NCI-H146 (cell line): ENCODE measurements around the gene WSCD2.
A peak's percentile ranks its signal among the peaks of the same experiment; 100 is the strongest.

ENCODE experiments used
- DNase-seq: peaks from one replicate; lab custom pipeline; 2025; lab: John Stamatoyannopoulos, UW

WSCD2 gene

GRCh38 chr12:108129017-108129812 lies at the start of gene WSCD2:
WSCD2 (plus strand) TSS chr12:108129288; CDS start chr12:108195833, 66,545 bp downstream.
- DNase-seq: peak; percentile 36

DNA sequence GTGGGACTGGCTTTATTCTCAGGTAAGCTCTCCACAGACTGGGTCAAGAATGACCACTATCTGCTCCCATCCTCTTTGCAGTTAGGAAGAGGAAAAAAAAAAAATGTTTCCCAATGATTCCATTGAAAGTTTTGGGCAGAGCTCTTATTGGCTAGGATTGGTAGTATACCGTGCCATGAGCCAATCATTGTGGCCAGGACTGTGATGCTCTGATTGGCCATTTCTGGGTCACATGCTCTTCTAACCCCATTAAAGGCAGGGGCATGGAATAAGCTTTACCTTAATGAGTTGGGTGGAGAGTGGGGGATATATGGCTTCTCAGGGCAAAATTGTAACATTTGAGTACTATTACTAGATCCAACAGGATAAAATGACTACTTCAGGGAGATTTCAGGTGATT lies 49.4 kb upstream of the WSCD2 start:
- DNase-seq: no peak

DNA sequence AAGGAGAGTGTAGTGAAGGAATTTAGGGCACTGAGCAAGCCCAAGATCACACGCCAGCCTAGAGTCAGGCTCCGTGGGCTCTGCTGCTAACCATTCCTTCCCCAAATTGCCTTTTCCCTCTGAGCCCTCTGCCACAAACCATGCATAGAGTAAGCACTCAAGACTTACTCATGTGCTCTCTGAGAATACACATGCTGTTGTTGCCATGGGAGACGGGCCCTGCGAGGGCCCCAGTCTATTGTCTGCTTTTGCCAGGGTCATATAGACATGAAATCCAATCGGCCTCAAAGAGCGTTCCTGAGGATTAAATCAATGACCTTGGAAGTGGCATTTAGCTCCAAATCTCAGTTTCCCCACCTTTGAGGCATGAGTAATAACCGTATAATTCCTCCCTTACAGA lies 48.7 kb upstream of the WSCD2 start:
- DNase-seq: no peak

DNA sequence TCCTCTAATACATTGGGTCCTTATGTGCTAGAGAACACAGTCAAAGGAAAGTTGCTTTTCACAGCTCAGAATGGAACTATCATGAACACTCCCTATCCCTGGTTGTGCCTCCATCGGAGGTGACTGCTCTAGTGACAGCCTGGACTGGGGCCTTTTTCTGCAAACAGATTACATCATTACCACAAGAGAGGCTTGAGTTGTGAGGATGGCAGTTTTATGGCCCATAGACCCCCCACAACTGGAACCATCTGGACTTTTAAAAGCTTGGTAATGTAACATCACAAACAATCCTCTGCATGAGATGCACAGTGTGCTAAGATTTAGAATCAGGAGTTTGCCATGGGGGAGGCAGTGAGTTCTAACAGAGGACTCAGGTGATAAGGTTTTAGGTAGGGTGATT lies 46.6 kb upstream of the WSCD2 start:
- no peak for DNase-seq

DNA sequence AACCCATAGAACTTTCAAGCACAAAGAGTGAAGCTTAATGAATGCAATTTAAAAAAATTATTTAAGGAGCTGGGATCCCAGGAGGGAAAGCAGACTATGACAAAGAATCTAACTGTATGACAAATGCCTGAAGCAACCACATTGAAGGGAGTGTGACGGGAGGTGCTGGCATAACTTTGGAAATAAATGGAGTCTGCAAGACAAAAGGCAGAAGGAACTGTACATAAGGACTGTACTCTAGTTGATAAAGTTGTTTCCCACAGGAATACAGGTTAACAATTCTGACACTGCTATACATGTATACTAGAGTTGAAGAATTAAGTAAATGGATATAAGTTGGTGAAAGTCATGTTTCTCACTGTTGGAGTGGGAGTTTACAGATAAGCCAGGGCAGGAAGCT lies 41.2 kb upstream of the WSCD2 start:
- no peak for DNase-seq

DNA sequence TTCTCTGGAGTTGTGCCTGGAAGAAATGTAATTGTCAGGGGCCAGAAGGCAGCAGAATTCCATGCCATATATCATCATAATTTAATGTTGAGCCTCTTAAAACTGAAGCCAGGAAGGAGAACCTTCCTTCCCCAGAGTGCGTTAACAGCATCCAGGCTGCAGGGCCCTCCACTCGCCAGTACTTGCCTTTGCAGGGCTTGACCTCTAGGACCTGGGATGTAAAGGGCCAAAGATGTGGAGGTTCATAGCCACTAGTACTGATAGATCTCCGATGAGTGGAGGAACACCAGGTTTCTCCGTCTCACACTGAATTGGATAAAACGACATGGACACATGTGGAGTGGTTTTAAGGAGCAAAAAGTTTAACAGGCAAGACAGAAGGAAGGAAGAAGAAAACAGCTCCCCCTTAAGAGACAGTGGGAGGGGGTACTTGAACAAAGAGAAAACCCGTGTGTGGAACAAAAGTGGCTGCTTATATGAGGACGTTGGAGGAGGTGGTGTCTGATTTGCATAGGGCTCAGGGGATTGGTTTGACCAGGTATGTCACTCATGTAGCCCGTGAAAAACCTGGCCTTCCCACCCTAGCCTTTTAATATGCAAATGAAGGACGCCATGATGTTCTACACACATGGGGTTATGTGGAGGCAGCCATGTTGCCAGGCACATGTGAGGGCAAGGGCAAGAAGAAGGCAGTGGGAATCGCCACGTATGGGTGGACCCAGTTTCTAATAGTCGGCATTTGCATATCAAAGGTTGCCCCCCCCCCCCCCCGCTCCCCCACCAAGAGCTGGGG lies 38.8 kb upstream of the WSCD2 start:
- no peak for DNase-seq

DNA sequence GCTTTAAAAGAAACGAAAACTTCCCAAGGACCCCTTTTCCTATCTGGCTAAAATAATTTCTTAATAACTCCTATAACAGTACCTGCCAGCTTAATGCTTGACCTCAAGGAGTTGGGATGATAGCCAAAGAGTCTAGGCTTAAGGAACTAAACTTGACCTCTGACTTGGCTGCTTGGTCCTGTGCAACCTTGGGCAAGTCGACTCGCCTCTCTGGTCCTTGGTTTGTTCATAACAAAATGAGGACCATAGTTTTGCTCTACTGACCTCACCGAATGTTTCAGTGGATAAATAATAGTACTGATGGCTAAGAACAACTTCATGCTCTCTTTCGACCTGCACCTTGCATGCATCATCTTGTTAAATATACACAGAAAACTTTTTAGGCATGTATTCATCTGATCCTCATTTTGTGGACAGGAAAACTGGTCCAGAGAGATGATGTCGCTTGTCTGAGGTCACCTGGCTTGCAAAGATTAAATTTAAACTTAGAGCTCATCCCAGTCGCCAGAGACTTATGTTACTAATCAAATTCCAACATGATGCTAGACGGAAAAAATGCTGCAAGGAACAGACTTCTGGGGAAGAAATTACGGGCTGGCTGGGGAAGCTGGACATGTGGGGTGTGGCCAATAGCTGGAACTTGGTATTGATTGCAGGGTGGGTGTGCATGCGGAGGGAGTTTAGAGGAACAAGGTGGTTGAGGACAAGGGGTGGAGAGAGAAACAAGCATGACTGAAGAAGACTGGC lies 38.0 kb upstream of the WSCD2 start:
- no peak for DNase-seq

GRCh38 chr12:108091679-108092051 lies 37.4 kb upstream of the WSCD2 start:
- DNase-seq: no peak

DNA sequence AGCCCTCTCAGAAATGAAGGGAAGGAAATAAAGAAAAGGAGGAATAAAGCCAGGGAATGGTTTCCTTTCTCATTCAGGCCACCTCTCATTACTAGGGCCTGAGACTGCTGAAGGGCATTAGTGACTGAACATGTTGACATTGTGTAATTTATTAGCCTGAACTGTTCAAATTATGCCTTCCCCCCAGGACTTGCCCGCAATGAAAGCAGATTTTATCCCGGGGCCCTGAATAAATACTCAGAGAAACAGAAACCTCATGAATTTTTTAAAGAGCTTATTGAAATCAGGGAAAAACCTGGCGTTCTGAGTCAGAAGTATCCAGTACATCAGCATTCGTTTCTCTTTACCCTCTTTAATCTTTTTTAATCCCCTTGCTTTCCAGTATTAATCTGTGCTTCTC lies 35.9 kb upstream of the WSCD2 start:
- no peak for DNase-seq

DNA sequence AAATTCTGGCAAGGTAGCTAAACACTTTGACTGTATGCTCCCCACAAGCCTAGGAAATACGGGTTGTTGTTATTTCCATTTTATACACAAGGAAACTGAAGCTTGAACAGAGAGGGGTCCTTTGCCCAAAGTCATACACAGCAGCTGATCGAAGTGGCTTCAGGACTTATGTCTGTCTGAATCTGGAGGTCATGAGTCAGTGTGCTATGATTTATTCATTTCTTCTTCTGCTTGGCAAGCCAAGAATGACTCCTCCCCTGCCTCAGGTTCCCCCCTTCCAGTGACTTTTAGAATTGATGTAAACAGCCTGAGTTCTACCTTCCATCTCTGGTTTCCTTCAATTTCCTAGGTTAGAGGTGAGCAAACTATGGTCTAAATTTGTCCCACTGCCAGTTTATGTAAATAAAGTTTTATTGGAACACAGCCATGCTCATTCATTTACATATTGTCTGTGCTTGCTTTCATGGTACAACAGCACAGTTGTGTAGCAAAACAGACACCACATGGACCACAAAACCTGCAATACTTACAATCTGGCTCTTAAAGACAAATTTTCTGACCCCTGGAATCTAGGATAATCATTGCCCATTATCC lies 34.9 kb upstream of the WSCD2 start:
- no peak for DNase-seq

DNA sequence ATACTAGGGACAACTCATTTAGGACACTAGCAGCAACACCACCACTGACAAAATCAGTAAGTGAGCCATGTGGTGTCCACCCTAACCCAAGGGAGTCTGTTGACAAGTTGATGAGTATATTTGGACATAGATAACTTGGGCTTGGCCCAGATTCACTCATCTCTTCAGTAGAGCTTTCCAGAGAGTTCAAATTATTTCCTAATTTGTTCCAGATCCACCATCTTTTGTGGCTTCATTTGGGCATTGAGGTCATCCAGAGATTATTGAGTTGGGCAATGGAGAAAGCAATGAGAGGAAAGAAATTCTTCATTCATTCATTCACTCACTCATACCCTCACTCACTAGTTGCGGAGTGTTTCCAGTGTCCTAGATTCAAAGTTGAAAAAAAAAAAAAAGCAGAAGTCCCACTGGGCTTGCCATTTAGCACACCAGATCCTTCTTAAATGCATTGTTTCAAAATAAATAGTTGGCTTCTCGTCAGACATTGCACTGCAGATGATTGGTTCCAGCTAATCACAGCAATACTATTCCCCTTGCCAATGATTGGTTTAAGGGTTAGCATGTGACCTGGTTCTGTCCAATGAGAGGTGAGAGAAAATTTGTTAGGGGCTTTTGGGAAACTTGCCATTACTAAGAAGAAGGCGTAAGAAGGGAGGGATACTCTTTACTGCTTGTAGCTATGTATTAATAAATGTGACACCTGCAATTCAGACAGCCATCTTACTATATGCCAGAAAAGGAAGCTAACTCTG lies 31.8 kb upstream of the WSCD2 start:
- DNase-seq: no peak

DNA sequence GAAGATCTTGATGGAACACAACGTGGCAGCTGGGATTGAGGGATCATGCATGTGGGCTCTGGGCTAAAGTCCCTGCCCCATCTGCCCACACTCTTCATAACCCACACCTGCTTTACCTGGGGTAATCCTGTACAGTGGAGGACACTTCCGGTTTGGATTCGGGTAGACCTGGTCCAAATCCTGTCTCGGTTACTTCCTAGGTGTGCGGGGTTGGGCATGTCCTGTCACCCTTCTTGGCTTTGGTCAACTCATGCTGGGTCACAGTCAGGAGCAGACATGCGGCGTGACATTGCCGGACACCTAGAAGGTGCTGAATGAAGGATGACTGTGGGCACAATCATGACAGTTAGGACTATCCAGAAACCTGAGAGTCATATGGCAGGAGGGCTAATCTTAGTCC lies 30.7 kb upstream of the WSCD2 start:
- no peak for DNase-seq

- DNase-seq: no peak
Measured at GRCh38 chr12:108099073-108099472, 30.0 kb upstream of the WSCD2 start.

DNA sequence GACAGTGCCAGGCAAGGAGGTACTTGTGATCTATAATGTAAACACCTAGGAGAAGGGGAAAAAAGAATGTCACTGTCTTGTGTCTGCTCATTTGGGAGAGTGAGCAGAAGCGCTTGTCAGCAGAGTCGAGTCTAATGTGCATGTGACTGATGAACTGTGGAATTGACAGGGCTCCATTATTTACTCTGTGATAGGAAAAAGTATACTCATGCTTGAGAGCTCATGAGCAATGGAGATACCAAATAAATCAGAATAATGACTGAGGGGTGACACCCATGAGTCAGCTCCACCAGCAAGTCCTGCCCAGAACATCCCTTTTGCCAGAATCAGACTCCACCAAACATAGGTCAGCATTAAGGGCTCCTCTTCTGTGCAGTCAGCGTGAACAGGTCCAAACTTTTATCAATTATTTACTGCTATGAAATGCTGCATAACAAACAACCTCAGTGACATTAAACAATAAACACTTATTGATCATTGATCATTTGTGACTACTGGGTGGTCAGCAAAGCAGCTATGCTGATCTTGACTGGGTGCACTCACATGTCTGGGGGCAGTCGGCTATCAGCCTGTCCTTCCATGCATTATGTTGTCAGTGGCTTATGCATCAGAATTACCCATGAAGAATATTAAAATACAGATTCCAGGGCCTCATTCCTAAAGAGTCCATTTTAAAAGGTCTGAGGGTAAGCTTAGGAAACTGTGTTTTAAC lies 29.2 kb upstream of the WSCD2 start:
- no peak for DNase-seq

DNA sequence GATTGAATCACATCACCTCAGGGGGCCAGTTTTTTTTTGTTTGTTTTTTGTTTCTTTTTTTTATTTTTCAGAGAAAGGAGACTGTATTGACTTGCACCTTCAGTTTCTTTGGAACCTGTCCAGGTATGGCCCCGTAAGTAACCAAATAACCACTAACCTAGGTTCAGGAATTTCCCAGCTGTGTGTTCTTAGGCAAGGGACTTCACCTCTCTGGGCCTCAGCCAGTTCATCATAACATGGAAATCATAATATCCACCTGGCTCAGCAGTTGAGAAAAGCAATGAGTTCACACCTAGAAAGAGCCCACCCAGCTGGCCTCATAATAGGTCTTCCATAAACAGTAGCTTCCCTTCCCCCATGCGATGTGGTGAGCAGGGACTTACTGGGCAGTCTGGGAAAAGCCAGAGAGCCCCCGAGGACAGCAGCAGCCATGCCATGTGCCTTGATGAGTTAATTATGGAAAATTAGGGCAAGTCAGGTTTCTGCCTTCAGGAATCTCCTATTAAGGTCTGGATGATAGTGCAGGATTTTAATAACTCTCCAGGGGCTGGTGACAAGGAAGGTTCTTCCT lies 27.4 kb upstream of the WSCD2 start:
- no peak for DNase-seq

GRCh38 chr12:108102363-108102762 lies 26.7 kb upstream of the WSCD2 start:
- DNase-seq: no peak

- no peak for DNase-seq
Measured at GRCh38 chr12:108103087-108103486, 26.0 kb upstream of the WSCD2 start.

DNA sequence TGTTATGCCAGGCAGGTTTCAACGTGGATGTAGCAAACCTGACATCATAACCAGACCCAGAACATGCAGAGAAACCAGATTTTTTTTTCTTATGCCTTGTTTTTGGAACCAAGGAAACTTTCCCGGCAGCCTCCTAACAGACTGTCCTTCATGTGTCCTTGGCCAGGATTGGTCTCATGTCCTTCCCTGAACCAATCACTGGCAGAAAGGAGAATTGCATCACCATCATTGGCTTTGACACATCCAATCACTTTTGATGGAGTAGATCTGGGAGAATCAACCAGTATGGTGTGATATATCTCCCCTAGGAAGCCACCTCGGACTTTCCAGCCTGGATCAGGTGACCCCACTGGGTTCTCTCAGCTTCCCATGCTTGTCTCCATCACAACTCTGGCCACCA lies 25.6 kb upstream of the WSCD2 start:
- no peak for DNase-seq

DNA sequence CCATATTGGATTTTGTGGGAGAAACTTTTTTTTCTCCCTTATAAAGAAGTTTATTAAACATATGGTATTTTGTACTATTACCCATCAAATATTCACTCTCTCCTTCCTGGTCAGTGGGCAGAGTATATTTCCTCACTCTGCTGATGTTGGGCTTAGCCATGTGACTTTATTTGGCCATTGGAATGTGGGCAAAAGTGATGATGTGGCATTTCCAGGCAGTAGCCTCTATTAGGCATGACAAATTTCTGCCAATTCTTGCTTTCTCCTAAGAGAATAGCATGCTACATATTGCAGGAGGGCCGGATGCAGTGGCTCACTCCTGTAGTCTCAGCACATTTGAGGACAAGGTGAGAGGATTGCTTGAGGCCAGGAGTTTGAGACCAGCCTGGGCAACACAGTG lies 24.4 kb upstream of the WSCD2 start:
- DNase-seq: no peak

GRCh38 chr12:108106599-108106998 lies 22.5 kb upstream of the WSCD2 start:
- DNase-seq: no peak

DNA sequence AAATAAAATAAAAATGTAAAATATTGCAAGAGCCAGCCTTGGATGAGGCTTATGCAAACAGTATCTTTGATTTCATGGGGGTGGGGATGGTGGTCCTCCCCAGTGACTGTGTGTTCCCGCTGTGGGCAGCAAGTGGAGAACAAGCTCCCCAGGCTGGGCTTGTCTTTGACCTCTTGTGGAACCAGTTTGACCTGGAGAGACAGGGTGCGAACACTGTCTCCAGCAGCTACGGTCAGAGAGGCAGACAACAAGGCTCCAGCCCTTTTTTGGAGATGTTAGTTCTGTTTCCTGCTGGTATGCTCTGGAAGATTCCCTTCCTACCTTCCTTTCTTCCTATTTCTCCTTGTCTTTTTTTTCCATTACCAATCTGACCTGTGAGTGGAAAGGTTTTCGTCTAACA lies 21.8 kb upstream of the WSCD2 start:
- no peak for DNase-seq
